DOHH2 (cell line): ENCODE data around the gene SLC22A14.

Experiments
- CTCF ChIP-seq: fragments of 200-600 bp; sonication (generic); IDR thresholded peaks from one replicate; pipeline ENCODE4 v1.5.1; 2014; ENCODE audit warnings: antibody characterized with exemption, mild to moderate bottlenecking, low read depth, low read length; ENCODE audit not compliant: poor library complexity, severe bottlenecking
- EZH2phosphoT487 ChIP-seq: fragments of 200-600 bp; sonication (generic); IDR thresholded peaks from 2 replicates; pipeline ENCODE4 v1.6.1; 2017; ENCODE audit warnings: borderline replicate concordance, mild to moderate bottlenecking, antibody characterized with exemption, low read length, moderate library complexity, mixed read lengths

GRCh38 chr3:38297947-38298711, 16.0 kb downstream of the SLC22A14 start:
- TF ChIP-seq EZH2phosphoT487, result no peak
- peak; percentile 76 for TF ChIP-seq CTCF
